H9 (cell line): ENCODE results near the gene ATP6V0A1. TPM values are rescaled to one million over a fixed set of nuclear protein-coding genes. Genes with fewer than 3 reads are reported as not detected.

Source experiments
- DNase-seq: peaks from one replicate; pipeline ENCODE4 v3.0.0-alpha.2; 2017
- H2AFZ ChIP-seq: one replicate; pipeline ENCODE4 v1.6.1; 2013; ENCODE audit warnings: mild to moderate bottlenecking, low read length, control low read depth, moderate library complexity
- H2AK5ac ChIP-seq: 2 replicates; pipeline ENCODE4 v1.6.1; 2013; ENCODE audit warnings: low read length, control low read depth, mixed read lengths; ENCODE audit not compliant: insufficient read length
- H2BK120ac ChIP-seq: one replicate; pipeline ENCODE4 v1.6.1; 2013; ENCODE audit warnings: low read depth, mild to moderate bottlenecking, low read length, control low read depth, inconsistent platforms; ENCODE audit not compliant: poor library complexity, severe bottlenecking
- H2BK12ac ChIP-seq: 2 replicates; pipeline ENCODE4 v1.6.1; 2013; ENCODE audit warnings: low read length, control low read depth, mixed read lengths, low read depth; ENCODE audit not compliant: insufficient read length
- H2BK15ac ChIP-seq: 2 replicates; pipeline ENCODE4 v1.6.1; 2013; ENCODE audit warnings: low read depth, low read length, control low read depth
- H2BK20ac ChIP-seq: one replicate; pipeline ENCODE4 v1.6.1; 2013; ENCODE audit warnings: low read depth, mild to moderate bottlenecking, low read length, control low read depth, inconsistent platforms; ENCODE audit not compliant: poor library complexity, severe bottlenecking
- H2BK5ac ChIP-seq: 2 replicates; pipeline ENCODE4 v1.6.1; 2013; ENCODE audit warnings: low read length, control low read depth, mixed read lengths; ENCODE audit not compliant: insufficient read length
- H3K14ac ChIP-seq: 2 replicates; pipeline ENCODE4 v1.6.1; 2013; ENCODE audit warnings: low read length, control low read depth; ENCODE audit not compliant: insufficient read depth
- H3K18ac ChIP-seq: 2 replicates; pipeline ENCODE4 v1.6.1; 2013; ENCODE audit warnings: low read depth, mild to moderate bottlenecking, mixed read lengths, low read length, control low read depth; ENCODE audit not compliant: insufficient read length
- H3K23ac ChIP-seq: 2 replicates; pipeline ENCODE4 v1.6.1; 2013; ENCODE audit warnings: low read length, control low read depth, mixed read lengths, low read depth; ENCODE audit not compliant: insufficient read length
- H3K23me2 ChIP-seq: 2 replicates; pipeline ENCODE4 v1.6.1; 2013; ENCODE audit warnings: low read depth, mild to moderate bottlenecking, mixed read lengths, low read length, control low read depth; ENCODE audit not compliant: insufficient read length, poor library complexity, severe bottlenecking
- H3K27ac ChIP-seq: 2 replicates; pipeline ENCODE4 v1.5.1; 2013; ENCODE audit warnings: low read length, control low read depth, mixed read lengths, low read depth; ENCODE audit not compliant: insufficient read length
- H3K27me3 ChIP-seq: 2 replicates; pipeline ENCODE4 v1.6.1; 2013; ENCODE audit warnings: low read length, control low read depth, inconsistent platforms; ENCODE audit not compliant: insufficient read depth
- H3K4ac ChIP-seq: 2 replicates; pipeline ENCODE4 v1.6.1; 2013; ENCODE audit warnings: low read depth, mild to moderate bottlenecking, control low read depth, inconsistent platforms, low read length, moderate library complexity
- H3K4me1 ChIP-seq: 2 replicates; pipeline ENCODE4 v1.6.1; 2013; ENCODE audit warnings: low read length, control low read depth, inconsistent platforms; ENCODE audit not compliant: insufficient read depth
- H3K4me2 ChIP-seq: 2 replicates; pipeline ENCODE4 v1.6.1; 2013; ENCODE audit warnings: low read length, control low read depth, mixed read lengths; ENCODE audit not compliant: insufficient read length, insufficient read depth
- H3K56ac ChIP-seq: 2 replicates; pipeline ENCODE4 v1.6.1; 2013; ENCODE audit warnings: low read depth, mild to moderate bottlenecking, mixed read lengths, low read length, control low read depth; ENCODE audit not compliant: insufficient read length
- H3K79me1 ChIP-seq: 2 replicates; pipeline ENCODE4 v1.6.1; 2013; ENCODE audit warnings: low read depth, mild to moderate bottlenecking, moderate library complexity, low read length, control low read depth, inconsistent platforms; ENCODE audit not compliant: insufficient read depth, poor library complexity, severe bottlenecking
- H3K79me2 ChIP-seq: 2 replicates; pipeline ENCODE4 v1.6.1; 2013; ENCODE audit warnings: low read length, control low read depth, inconsistent platforms; ENCODE audit not compliant: insufficient read depth
- H3K9ac ChIP-seq: 2 replicates; pipeline ENCODE4 v1.6.1; 2013; ENCODE audit warnings: low read length, control low read depth, mixed read lengths; ENCODE audit not compliant: insufficient read length; ENCODE audit errors: extremely low read depth
- H3K9me3 ChIP-seq: one replicate; pipeline ENCODE4 v1.6.1; 2013; ENCODE audit warnings: low read depth, low read length, inconsistent platforms; ENCODE audit not compliant: control insufficient read depth
- H3T11ph ChIP-seq: one replicate; pipeline ENCODE4 v1.6.1; 2013; ENCODE audit warnings: mild to moderate bottlenecking, low read length, control low read depth, inconsistent platforms
- H4K20me1 ChIP-seq: one replicate; pipeline ENCODE4 v1.6.1; 2013; ENCODE audit not compliant: control insufficient read depth, insufficient read length, insufficient read depth
- H4K5ac ChIP-seq: 2 replicates; pipeline ENCODE4 v1.6.1; 2013; ENCODE audit warnings: low read depth, mild to moderate bottlenecking, mixed read lengths, low read length, control low read depth; ENCODE audit not compliant: insufficient read length
- H4K8ac ChIP-seq: replicated peaks from 2 replicates; pipeline ENCODE4 v1.6.1; 2013; ENCODE audit warnings: low read length, control low read depth, mixed read lengths, low read depth; ENCODE audit not compliant: insufficient read length
- H4K91ac ChIP-seq: 2 replicates; pipeline ENCODE4 v1.6.1; 2013; ENCODE audit warnings: low read depth, mild to moderate bottlenecking, moderate library complexity, mixed read lengths, low read length, control low read depth; ENCODE audit not compliant: insufficient read length
- H3K27ac Mint-ChIP-seq, 3 experiments: 2 replicates in 2 of 3; 3 replicates in 1 of 3; pipeline ENCODE4 v1.8.0; 2020 to 2021; ENCODE audit warnings: mixed read lengths in 3 of 3, mild to moderate bottlenecking in 1 of 3, moderate library complexity in 1 of 3
- H3K27me3 Mint-ChIP-seq: 2 replicates; pipeline ENCODE4 v1.8.0; 2021; ENCODE audit warnings: low read depth, mild to moderate bottlenecking, moderate library complexity, mixed read lengths
- H3K36me3 Mint-ChIP-seq, 3 experiments: 2 replicates in 2 of 3; 3 replicates in 1 of 3; pipeline ENCODE4 v1.8.0; 2020 to 2021; ENCODE audit warnings: low read depth in 3 of 3, mixed read lengths in 3 of 3; ENCODE audit not compliant: insufficient read depth in 1 of 3
- H3K4me1 Mint-ChIP-seq, 2 experiments: 2 replicates each; pipeline ENCODE4 v1.8.0; 2020; ENCODE audit warnings: mixed read lengths in 2 of 2
- H3K4me3 Mint-ChIP-seq, 2 experiments: 2 replicates in 1 of 2; 3 replicates in 1 of 2; pipeline ENCODE4 v1.8.0; 2020 to 2021; ENCODE audit warnings: mild to moderate bottlenecking in 2 of 2, mixed read lengths in 2 of 2, moderate library complexity in 1 of 2
- H3K9me3 Mint-ChIP-seq, 2 experiments: 2 replicates in 1 of 2; 3 replicates in 1 of 2; pipeline ENCODE4 v1.8.0; 2020; ENCODE audit warnings: mild to moderate bottlenecking in 2 of 2, mixed read lengths in 2 of 2, moderate library complexity in 1 of 2
- WGBS: extraction: QIAGEN DNeasy Blood & Tissue Kit; methylation state at CpG from one replicate; pipeline ENCODE4 v1.1.7; 2013; ENCODE audit warnings: missing lambda C conversion rate, low lambda C conversion rate, mixed read lengths; ENCODE audit not compliant: insufficient read length; ENCODE audit errors: extremely low coverage; 5-methylcytosine and 5-hydroxymethylcytosine counted together
- total RNA-seq: library from RNA; stranded (reverse); gene quantifications from 2 replicates; pipeline ENCODE4 v1.2.1, GENCODE V29; 2021
- TF ChIP-seq, protein P1 (sequence below): fragments of 200-600 bp; sonication (generic); conservative IDR thresholded peaks from 3 replicates; pipeline ENCODE4 v1.8.0; 2021; ENCODE audit warnings: antibody characterized with exemption, mild to moderate bottlenecking

Gene ATP6V0A1
- total RNA-seq, 1 experiment from 2014 or later = 54.1 TPM

DNA sequence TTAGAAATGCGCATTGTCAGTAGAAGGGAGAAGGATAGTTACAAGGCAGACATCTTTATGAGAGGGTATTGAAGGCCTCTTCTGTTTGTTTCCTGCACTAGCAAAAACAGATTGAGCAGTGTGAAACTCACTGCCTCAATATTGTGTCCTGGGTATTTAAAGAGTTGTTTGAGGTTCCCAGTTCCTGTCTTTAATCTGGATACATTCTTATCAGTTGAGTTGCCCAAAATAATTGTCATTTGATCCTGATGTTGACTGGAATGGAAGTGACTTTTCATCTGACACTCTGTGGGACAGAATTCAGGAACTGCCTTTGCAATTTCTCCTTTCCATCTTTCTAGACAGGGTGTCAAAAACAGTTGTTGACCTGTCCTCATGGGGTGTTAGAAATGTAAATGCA lies 1.7 kb downstream of the ATP6V0A1 start:
- Histone ChIP-seq H3K4ac (no peak overlapping the region), H2BK15ac (no peak overlapping the region)
- no peak overlapping the region for H3K27ac Mint-ChIP-seq

More for the DNA sequence above, 1.7 kb downstream of the ATP6V0A1 start:
- Mint-ChIP-seq H3K4me3 (peak overlapping the region in 1 of 2 experiments; percentile 92; a peak in 1 of 5 replicates), H3K9me3 (no peaks in the 10 kb centered on the region), H3K27me3 (no peaks in the 10 kb centered on the region), H3K4me1 (peaks cover 25 to 34% of the 10 kb centered on the region in 2 experiments), H3K36me3 (peaks cover 0 to 23% (median 20%) of the 10 kb centered on the region in 3 experiments; a peak in 6 of 7 replicates)
- no peaks in the 10 kb centered on the region for H3K4me1 ChIP-seq
- H3K79me2 ChIP-seq = no peaks in the 10 kb centered on the region
- no peak overlapping the region for H3K23ac ChIP-seq
- no peak overlapping the region for H3K18ac ChIP-seq
- H3K4me2 ChIP-seq = no peak overlapping the region
- no peak overlapping the region for H2BK120ac ChIP-seq
- H4K91ac ChIP-seq = no peak overlapping the region
- H4K20me1 ChIP-seq = no peaks in the 10 kb centered on the region
- H3K56ac ChIP-seq = no peak overlapping the region
- no peak overlapping the region for H3T11ph ChIP-seq
- TF ChIP-seq, protein P1, sequence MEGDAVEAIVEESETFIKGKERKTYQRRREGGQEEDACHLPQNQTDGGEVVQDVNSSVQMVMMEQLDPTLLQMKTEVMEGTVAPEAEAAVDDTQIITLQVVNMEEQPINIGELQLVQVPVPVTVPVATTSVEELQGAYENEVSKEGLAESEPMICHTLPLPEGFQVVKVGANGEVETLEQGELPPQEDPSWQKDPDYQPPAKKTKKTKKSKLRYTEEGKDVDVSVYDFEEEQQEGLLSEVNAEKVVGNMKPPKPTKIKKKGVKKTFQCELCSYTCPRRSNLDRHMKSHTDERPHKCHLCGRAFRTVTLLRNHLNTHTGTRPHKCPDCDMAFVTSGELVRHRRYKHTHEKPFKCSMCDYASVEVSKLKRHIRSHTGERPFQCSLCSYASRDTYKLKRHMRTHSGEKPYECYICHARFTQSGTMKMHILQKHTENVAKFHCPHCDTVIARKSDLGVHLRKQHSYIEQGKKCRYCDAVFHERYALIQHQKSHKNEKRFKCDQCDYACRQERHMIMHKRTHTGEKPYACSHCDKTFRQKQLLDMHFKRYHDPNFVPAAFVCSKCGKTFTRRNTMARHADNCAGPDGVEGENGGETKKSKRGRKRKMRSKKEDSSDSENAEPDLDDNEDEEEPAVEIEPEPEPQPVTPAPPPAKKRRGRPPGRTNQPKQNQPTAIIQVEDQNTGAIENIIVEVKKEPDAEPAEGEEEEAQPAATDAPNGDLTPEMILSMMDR = no peak
- H3K9me3 ChIP-seq = no peaks in the 10 kb centered on the region
- no peak overlapping the region for H3K27ac ChIP-seq
- no peak overlapping the region for H2BK5ac ChIP-seq
- no CpG with 5 or more reads among the region's 1 CpG for WGBS
- peaks cover 8% of the 10 kb centered on the region for H3K23me2 ChIP-seq
- no peak overlapping the region for H2BK20ac ChIP-seq
- H4K8ac ChIP-seq = no peak overlapping the region
- no peaks in the 10 kb centered on the region for H3K27me3 ChIP-seq
- H3K14ac ChIP-seq = no peak overlapping the region
- no peaks in the 10 kb centered on the region for H3K79me1 ChIP-seq
- no peak overlapping the region for H3K9ac ChIP-seq
- no peak overlapping the region for H4K5ac ChIP-seq
- no peak for DNase-seq
- H2AFZ ChIP-seq = no peak overlapping the region
- no peak overlapping the region for H2AK5ac ChIP-seq
- H2BK12ac ChIP-seq = no peak overlapping the region
